HepG2 (cell line): ENCODE results near the gene DLG5. TPM values are rescaled to one million over a fixed set of nuclear protein-coding genes. Genes with fewer than 3 reads are reported as not detected.

Experiments
- DMTF1 ChIP-seq: sonication (generic); formaldehyde crosslinking; IDR thresholded peaks from 2 replicates; pipeline ENCODE4 v1.4.0; 2020; ENCODE audit warnings: mild to moderate bottlenecking, missing genetic modification reagents
- TCF7 ChIP-seq: sonication (generic); IDR thresholded peaks from 2 replicates; pipeline ENCODE4 v1.6.1; 2016; ENCODE audit warnings: antibody characterized with exemption, low read depth
- ZKSCAN5 ChIP-seq: sonication (generic); formaldehyde crosslinking; IDR thresholded peaks from 2 replicates; pipeline ENCODE4 v1.5.1; 2020; ENCODE audit warnings: mild to moderate bottlenecking, missing genetic modification reagents
- ZNF230 ChIP-seq: sonication (generic); formaldehyde crosslinking; IDR thresholded peaks from 2 replicates; pipeline ENCODE4 v1.4.0; 2020; ENCODE audit warnings: mild to moderate bottlenecking, missing genetic modification reagents
- ZNF687 ChIP-seq: sonication (generic); formaldehyde crosslinking; IDR thresholded peaks from 2 replicates; pipeline ENCODE4 v1.5.1; 2020; ENCODE audit warnings: mild to moderate bottlenecking, missing genetic modification reagents, moderate library complexity
- ZNF83 ChIP-seq: sonication (generic); formaldehyde crosslinking; IDR thresholded peaks from 2 replicates; pipeline ENCODE4 v1.4.0; 2020; ENCODE audit warnings: missing genetic modification reagents, mild to moderate bottlenecking, borderline replicate concordance
- polyA plus RNA-seq, 8 experiments: library from polyadenylated mRNA; depleted of rRNA in 3 of 8; stranded (reverse) in 7 of 8; unstranded in 1 of 8; fragments of >200 nt; fragmentation: Illumina TruSeq in 4 of 8; extraction: Trizol in 4 of 8; gene quantifications; 2 replicates each; pipeline versions ENCODE4 v1.2.1 to v1.2.3, GENCODE V29; 2011 to 2016; ENCODE audit warnings: low read depth in 4 of 8, missing spikeins in 1 of 8, mixed read lengths in 1 of 8; ENCODE audit not compliant: insufficient read depth in 1 of 8
- total RNA-seq, 5 experiments: library from RNA; depleted of rRNA; stranded (reverse); fragments of >200 nt; fragmentation: Illumina TruSeq; extraction: Trizol; gene quantifications; 2 replicates each; pipeline ENCODE4 v1.2.3, GENCODE V29; 2016; ENCODE audit warnings: low read depth in 1 of 5

Gene DLG5
- total and polyA plus RNA-seq, 2 of the 13 experiments (the other 11 are each of a cell fraction or from before 2014, with no cell fraction given) = 15.5 to 18.2 TPM

- TF ChIP-seq DMTF1 (CRISPR knock-in tag) = no peak
- peak; percentile 59; the same call in 1 of the 2 replicates for TF ChIP-seq TCF7
- TF ChIP-seq ZKSCAN5 (CRISPR knock-in tag) = no peak
- TF ChIP-seq ZNF687 = peak; percentile 54; the same call in 1 of the 2 replicates
- no peak for TF ChIP-seq ZNF230 (CRISPR knock-in tag)
- no peak for TF ChIP-seq ZNF83
These were observed 52.8 kb downstream of the DLG5 start (continued) for GRCh38 chr10:77873536-77874380.
